GM21576 (cell line): ENCODE measurements around the gene TEAD4.

ENCODE experiments used
- ATAC-seq: cut with Tn5 transposase; IDR thresholded peaks from one replicate; pipeline ENCODE4 v1.9.1; 2021; ENCODE audit warnings: mild to moderate bottlenecking, moderate library complexity; ENCODE audit not compliant: unreplicated experiment

The TEAD4 gene

GRCh38 chr12:3028108-3028507 is 68.9 kb downstream of the TEAD4 start:
- no peak for ATAC-seq

- ATAC-seq = no peak
These were observed 71.7 kb downstream of the TEAD4 start for GRCh38 chr12:3030821-3031429.

- no peak for ATAC-seq
These were observed 73.0 kb downstream of the TEAD4 start for GRCh38 chr12:3032161-3032560.

- ATAC-seq = no peak
These were observed 73.8 kb downstream of the TEAD4 start for GRCh38 chr12:3032770-3033538.

GRCh38 chr12:3033539-3033867 is 74.3 kb downstream of the TEAD4 start:
- ATAC-seq = no peak

GRCh38 chr12:3034067-3034750 is 75.0 kb downstream of the TEAD4 start:
- no peak for ATAC-seq

- no peak for ATAC-seq
These were observed 76.0 kb downstream of the TEAD4 start for GRCh38 chr12:3035171-3035570.

- ATAC-seq = no peak
These were observed 76.9 kb downstream of the TEAD4 start for GRCh38 chr12:3035815-3036702.

- no peak for ATAC-seq
These were observed 77.9 kb downstream of the TEAD4 start for GRCh38 chr12:3036901-3037600.

GRCh38 chr12:3038166-3038565 is 79.0 kb downstream of the TEAD4 start:
- no peak for ATAC-seq

GRCh38 chr12:3038926-3039510 is 79.8 kb downstream of the TEAD4 start:
- no peak for ATAC-seq

GRCh38 chr12:3040026-3040656 is 80.9 kb downstream of the TEAD4 start:
- ATAC-seq = no peak

GRCh38 chr12:3040663-3041544 is 81.7 kb downstream of the TEAD4 start:
- ATAC-seq = no peak

- no peak for ATAC-seq
These were observed 82.5 kb downstream of the TEAD4 start for GRCh38 chr12:3041558-3042164.

GRCh38 chr12:3042394-3042793 is 83.2 kb downstream of the TEAD4 start:
- no peak for ATAC-seq

GRCh38 chr12:3042826-3043225 is 83.6 kb downstream of the TEAD4 start:
- ATAC-seq = no peak

GRCh38 chr12:3043406-3043805 is 84.2 kb downstream of the TEAD4 start:
- no peak for ATAC-seq

- ATAC-seq = no peak
These were observed 85.0 kb downstream of the TEAD4 start for GRCh38 chr12:3044141-3044630.
